Activated CD4-positive, alpha-beta T cell treated with anti-CD3 and anti-CD28 coated beads for 1 hour (primary cell): ENCODE data around the gene RNASE3.
"Not testable (repeated sequence)": the region's sequence is repeated elsewhere in the genome, so short reads cannot be mapped to it uniquely, and the experiment has no call there.

Source experiments
- DNase-seq: peaks from one replicate; pipeline ENCODE4 v3.0.0-alpha.2; 2020

Gene RNASE3

GRCh38 chr14:20919038-20919756, 28.0 kb downstream of the RNASE3 start:
- not testable (repeated sequence) for DNase-seq

- not testable (repeated sequence) for DNase-seq
Observed at GRCh38 chr14:20923766-20924297, 32.6 kb downstream of the RNASE3 start.

- DNase-seq: no peak
Observed at GRCh38 chr14:20934148-20934762, 43.1 kb downstream of the RNASE3 start.

- DNase-seq: no peak
Observed at GRCh38 chr14:20935303-20935984, 44.3 kb downstream of the RNASE3 start.
